Right atrium auricular region (tissue), 2 donors: ENCODE results near the gene ICA1. TPM values are rescaled to one million over a fixed set of nuclear protein-coding genes. Genes with fewer than 3 reads are reported as not detected.
A peak's percentile ranks its signal among the peaks of the same experiment; 100 is the strongest.

ENCODE experiments used
- DNase-seq: peaks from one replicate; pipeline ENCODE4 v3.0.0-alpha.2; 2019; ENCODE audit warnings: low spot score
- H3K27ac ChIP-seq, 2 donors: fragments of 200-600 bp; sonication (generic); 1 replicate in 1 of 2; 2 replicates in 1 of 2; pipeline ENCODE4 v1.5.1; 2016 to 2019
- H3K27me3 ChIP-seq, 2 donors: fragments of 200-600 bp; sonication (generic); one replicate each; pipeline versions ENCODE4 v1.5.1 to v1.6.0; 2017 to 2019
- H3K36me3 ChIP-seq: fragments of 200-600 bp; sonication (generic); one replicate; pipeline ENCODE4 v1.5.1; 2016
- H3K4me1 ChIP-seq, 2 donors: fragments of 200-600 bp; sonication (generic); one replicate each; pipeline versions ENCODE4 v1.5.1 to v1.6.0; 2017 to 2019
- H3K4me3 ChIP-seq, 2 donors: fragments of 200-600 bp; sonication (generic); 1 replicate in 1 of 2; 2 replicates in 1 of 2; pipeline ENCODE4 v1.5.1; 2017 to 2019; ENCODE audit warnings: mild to moderate bottlenecking in 1 of 2, moderate library complexity in 1 of 2
- H3K9me3 ChIP-seq, 2 donors: fragments of 200-600 bp; sonication (generic); one replicate each; pipeline ENCODE4 v1.5.1; 2019
- total RNA-seq, 2 donors: library from RNA; depleted of rRNA; stranded (reverse); fragments of >200 nt; gene quantifications; one replicate each; pipeline ENCODE4 v1.1.0, GENCODE V29; 2016
- TF ChIP-seq, protein P1 (sequence below), 2 donors: fragments of 200-600 bp; sonication (generic); IDR thresholded peaks; one replicate each; pipeline ENCODE4 v1.5.1; 2019; ENCODE audit warnings: antibody characterized with exemption in 2 of 2

ICA1 gene
- total RNA-seq, 2 donors from 2014 or later = 39.4 to 51.8 TPM

DNA sequence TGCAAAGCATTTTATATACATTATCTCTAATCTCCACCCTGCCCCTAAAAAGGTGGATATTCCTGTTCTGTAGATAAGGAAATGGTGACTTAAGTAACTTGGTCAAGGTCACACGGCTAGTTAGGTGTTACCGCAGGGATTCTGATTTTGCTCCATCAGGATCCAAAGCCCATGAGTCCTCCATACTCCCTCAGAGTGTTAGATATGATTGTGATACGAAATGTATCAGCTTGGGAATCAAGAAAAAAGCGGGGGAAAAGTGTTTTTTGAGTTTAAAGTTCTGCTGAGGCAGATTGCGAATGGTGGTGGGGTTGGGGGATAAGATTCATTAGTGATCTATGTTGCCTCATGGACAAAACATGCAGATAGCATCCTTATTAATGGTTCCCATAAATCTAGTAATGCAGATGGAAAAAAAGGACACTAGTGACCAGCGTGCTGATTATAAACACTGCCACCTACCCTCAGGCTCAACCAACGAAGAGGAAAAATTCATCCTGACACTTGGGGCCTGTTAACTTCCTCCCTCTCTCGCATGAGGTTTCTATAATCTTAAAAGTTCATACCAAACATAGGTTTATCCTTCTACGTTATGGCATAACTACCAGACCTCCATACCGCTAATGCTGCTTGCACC is 2.3 kb downstream of the ICA1 start:
- peak overlapping the region; percentile 95 to 96 for H3K27ac ChIP-seq

DNA sequence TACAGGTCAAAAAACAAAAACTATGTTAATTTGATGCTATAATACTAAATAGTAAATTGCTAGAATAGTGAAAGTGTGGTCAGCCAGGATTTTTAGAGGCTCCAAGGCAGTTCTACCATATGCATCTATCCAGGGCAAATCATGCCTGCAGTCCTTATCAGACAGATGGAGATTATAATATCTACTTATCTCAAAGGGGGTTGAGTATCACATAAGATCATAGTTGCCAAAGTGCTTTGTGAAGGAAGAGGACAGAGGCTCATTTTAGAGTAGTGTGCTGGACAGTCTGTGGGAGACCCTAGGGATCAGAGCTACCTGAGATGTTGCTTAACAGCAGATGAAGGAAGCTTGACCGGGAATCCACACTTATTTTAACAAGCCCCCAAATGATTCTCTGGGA is 3.2 kb downstream of the ICA1 start:
- no peaks in the 10 kb centered on the region for H3K27me3 ChIP-seq
- H3K4me1 ChIP-seq = peaks cover 0 to 21% of the 10 kb centered on the region in 2 donors
- TF ChIP-seq, protein P1, sequence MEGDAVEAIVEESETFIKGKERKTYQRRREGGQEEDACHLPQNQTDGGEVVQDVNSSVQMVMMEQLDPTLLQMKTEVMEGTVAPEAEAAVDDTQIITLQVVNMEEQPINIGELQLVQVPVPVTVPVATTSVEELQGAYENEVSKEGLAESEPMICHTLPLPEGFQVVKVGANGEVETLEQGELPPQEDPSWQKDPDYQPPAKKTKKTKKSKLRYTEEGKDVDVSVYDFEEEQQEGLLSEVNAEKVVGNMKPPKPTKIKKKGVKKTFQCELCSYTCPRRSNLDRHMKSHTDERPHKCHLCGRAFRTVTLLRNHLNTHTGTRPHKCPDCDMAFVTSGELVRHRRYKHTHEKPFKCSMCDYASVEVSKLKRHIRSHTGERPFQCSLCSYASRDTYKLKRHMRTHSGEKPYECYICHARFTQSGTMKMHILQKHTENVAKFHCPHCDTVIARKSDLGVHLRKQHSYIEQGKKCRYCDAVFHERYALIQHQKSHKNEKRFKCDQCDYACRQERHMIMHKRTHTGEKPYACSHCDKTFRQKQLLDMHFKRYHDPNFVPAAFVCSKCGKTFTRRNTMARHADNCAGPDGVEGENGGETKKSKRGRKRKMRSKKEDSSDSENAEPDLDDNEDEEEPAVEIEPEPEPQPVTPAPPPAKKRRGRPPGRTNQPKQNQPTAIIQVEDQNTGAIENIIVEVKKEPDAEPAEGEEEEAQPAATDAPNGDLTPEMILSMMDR (IDR thresholded peaks at IDR 0.05) = no peak
- no peak for DNase-seq
- no peaks in the 10 kb centered on the region for H3K9me3 ChIP-seq
- H3K36me3 ChIP-seq = no peaks in the 10 kb centered on the region
- no peak overlapping the region for H3K27ac ChIP-seq
- H3K4me3 ChIP-seq = no peak overlapping the region

More for the DNA sequence above, 2.3 kb downstream of the ICA1 start:
- Histone ChIP-seq H3K36me3 (no peaks in the 10 kb centered on the region), H3K27me3 (no peaks in the 10 kb centered on the region), H3K4me3 (no peak overlapping the region), H3K4me1 (peaks cover 0 to 21% of the 10 kb centered on the region in 2 donors), H3K9me3 (no peaks in the 10 kb centered on the region)
- no peak for DNase-seq
- TF ChIP-seq, protein P1 (IDR thresholded peaks at IDR 0.05) = peak in 1 of 2 donors; percentile 25

DNA sequence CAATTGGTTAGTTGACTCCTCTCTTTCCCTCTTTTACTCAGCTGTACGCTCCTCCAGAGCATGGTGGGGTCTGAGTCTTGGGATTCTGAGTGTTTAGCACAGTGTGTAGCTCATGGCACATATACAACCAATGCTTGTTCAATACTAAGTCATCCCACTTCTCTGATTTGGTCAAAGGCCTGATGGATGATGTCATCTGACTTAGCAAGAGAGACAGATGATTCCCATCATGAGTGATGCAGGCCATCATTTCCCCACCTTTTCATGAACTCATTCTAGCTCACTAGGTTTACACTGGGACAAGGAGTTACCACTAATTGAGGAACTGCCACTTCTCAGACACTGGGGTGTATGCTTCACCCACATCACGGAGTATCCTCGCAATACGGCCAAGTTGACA is 3.8 kb downstream of the ICA1 start:
- no peaks in the 10 kb centered on the region for H3K9me3 ChIP-seq
- H3K27me3 ChIP-seq = no peaks in the 10 kb centered on the region
- H3K4me3 ChIP-seq = no peak overlapping the region
- H3K4me1 ChIP-seq = peaks cover 0 to 21% of the 10 kb centered on the region in 2 donors
- no peak for DNase-seq
- H3K36me3 ChIP-seq = no peaks in the 10 kb centered on the region
- TF ChIP-seq, protein P1 (IDR thresholded peaks at IDR 0.05) = no peak
- no peak overlapping the region for H3K27ac ChIP-seq

DNA sequence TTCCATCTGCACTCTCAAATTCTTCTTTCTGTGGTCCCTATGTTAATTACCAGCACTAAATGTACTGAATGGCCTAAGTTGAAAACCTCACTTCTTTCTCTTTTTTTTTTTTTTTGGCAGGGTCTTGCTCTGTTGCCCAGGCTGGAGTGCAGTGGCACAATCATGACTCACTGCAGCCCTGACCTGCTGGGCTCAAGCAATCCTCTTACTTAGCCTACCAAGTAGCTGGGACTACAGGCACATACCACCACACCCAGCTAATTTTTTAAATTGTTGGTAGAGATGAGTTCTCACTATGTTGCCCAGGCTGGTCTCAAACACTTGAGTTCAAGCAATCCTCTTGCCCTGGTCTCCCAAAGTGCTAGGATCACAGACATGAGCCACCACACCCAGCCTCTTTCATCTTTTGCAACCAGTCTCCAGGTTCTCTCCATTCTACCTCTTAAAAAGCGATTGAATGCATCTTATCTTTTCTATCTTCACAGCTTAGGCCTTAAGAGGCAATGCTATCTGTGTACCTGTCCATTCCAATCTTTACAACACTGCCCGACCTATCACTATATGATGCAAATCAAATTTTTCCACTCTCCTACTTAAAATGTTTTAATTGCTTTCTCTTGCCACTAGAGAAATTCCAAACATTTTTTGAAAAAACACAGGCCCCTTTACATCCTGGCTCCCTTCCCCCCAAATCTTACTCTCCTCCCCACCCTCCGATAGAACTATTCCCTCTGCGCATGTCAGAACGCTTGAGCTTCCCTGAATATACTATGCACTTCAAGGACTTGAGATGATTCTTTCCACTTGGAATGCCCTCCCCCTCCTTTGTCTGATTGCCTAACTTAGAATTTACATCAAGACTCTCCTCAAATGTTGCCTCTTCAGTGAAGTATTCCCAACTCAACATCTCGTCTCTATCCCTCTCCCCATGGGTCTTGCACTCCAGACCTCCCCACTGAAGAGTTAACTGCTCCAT is 6.0 kb downstream of the ICA1 start:
- Histone ChIP-seq H3K36me3 (no peaks in the 10 kb centered on the region), H3K4me1 (peaks cover 0 to 25% of the 10 kb centered on the region in 2 donors), H3K4me3 (no peak overlapping the region), H3K9me3 (no peaks in the 10 kb centered on the region), H3K27ac (no peak overlapping the region), H3K27me3 (no peaks in the 10 kb centered on the region)
- DNase-seq = no peak
- TF ChIP-seq, protein P1 (IDR thresholded peaks at IDR 0.05) = no peak

DNA sequence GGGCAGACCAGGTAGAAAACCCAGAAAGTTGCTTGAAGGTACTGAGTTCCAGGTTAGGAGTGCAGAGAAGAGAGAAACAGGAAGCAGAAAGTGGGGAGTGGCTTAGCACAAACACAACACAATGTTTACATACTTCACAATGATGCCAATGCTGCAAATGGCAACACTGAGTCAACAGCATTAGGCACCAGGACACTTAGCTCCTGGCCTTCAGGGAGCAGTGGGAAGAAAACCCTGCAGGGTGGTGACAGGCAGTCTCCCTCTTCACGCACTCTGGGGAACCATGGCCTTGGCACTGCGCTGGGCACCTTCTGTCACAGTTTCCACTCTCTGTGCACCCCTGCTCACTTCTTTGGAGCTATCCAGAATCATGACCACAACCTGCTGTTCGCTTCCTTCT is 7.3 kb downstream of the ICA1 start:
- TF ChIP-seq, protein P1 (IDR thresholded peaks at IDR 0.05) = no peak
- no peaks in the 10 kb centered on the region for H3K27me3 ChIP-seq
- H3K9me3 ChIP-seq = no peaks in the 10 kb centered on the region
- no peaks in the 10 kb centered on the region for H3K36me3 ChIP-seq
- no peak for DNase-seq
- H3K27ac ChIP-seq = no peak overlapping the region
- peaks cover 0 to 15% of the 10 kb centered on the region in 2 donors for H3K4me1 ChIP-seq
- no peak overlapping the region for H3K4me3 ChIP-seq
